ENCODE data around the gene ZNF474. TPM values are rescaled to one million over a fixed set of nuclear protein-coding genes. Genes with fewer than 3 reads are reported as not detected.
A peak's percentile ranks its signal among the peaks of the same experiment; 100 is the strongest.

Gene ZNF474
- total and polyA plus RNA-seq, 8 donors, result 0.53 to 4.0 (median 2.2) TPM; not detected in 1

DNA sequence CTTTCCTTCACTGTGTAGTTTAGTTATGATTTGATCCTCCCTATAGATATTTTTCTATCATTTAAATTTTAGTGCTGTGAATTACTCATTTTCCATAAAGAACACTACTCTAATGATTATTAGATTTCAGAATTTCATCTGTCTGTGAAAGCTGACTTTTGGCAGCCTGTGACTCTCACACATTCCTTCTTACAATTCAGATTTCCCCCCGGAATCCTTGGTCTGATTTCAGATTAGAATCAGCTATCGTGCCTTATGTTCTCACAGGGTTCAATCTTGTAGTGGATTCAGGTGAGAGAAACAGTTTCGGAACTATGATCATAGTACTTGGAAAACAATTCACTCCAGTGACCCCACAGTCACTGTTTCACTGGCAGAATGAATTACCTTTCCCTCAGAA, 26.2 kb downstream of the ZNF474 start:
- Histone ChIP-seq H3K27ac (peak overlapping the region in 1 of 2 donors; percentile 35), H3K4me1 (no peaks in the 10 kb centered on the region), H3K27me3 (no peaks in the 10 kb centered on the region), H3K4me3 (no peak overlapping the region), H3K9me3 (no peaks in the 10 kb centered on the region), H3K36me3 (no peaks in the 10 kb centered on the region)
- DNase-seq (no peak), ATAC-seq (no peak)
- TF ChIP-seq, protein P1, sequence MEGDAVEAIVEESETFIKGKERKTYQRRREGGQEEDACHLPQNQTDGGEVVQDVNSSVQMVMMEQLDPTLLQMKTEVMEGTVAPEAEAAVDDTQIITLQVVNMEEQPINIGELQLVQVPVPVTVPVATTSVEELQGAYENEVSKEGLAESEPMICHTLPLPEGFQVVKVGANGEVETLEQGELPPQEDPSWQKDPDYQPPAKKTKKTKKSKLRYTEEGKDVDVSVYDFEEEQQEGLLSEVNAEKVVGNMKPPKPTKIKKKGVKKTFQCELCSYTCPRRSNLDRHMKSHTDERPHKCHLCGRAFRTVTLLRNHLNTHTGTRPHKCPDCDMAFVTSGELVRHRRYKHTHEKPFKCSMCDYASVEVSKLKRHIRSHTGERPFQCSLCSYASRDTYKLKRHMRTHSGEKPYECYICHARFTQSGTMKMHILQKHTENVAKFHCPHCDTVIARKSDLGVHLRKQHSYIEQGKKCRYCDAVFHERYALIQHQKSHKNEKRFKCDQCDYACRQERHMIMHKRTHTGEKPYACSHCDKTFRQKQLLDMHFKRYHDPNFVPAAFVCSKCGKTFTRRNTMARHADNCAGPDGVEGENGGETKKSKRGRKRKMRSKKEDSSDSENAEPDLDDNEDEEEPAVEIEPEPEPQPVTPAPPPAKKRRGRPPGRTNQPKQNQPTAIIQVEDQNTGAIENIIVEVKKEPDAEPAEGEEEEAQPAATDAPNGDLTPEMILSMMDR (IDR thresholded peaks at IDR 0.05), result no peak
- intact Hi-C loops (cut with DNase I), result no loop called here

DNA sequence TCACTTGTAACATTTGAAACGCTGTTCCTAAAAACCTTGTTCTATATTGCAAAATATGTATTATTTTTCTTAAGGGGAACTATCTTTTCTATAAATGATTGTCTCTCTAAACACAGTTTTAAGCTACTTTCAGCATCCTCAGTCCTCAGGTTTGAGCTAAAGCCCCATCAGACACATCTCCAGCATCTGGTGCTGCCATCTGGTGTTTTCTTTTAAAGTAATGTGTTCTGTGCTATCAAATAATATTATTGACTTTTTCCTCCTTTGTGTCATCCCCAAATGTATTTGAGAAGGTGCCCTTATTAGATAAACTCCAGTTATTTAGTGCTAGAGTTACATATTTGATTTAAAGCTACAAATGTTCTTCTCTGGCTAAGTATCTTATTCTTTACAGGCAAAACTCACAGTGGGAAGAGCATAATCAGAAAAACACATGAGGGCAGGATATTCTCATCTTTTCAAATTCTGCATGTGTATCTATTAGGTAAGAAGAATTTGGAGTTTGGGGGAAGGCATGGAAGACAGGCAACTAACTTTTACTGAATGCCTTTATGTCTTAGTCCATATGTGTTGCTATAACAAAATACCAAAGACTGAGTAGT, 27.5 kb downstream of the ZNF474 start:
- H3K4me3 ChIP-seq, result no peak overlapping the region
- DNase-seq (peak in 1 of 4 donors; percentile 46), ATAC-seq (peak; percentile 35)

DNA sequence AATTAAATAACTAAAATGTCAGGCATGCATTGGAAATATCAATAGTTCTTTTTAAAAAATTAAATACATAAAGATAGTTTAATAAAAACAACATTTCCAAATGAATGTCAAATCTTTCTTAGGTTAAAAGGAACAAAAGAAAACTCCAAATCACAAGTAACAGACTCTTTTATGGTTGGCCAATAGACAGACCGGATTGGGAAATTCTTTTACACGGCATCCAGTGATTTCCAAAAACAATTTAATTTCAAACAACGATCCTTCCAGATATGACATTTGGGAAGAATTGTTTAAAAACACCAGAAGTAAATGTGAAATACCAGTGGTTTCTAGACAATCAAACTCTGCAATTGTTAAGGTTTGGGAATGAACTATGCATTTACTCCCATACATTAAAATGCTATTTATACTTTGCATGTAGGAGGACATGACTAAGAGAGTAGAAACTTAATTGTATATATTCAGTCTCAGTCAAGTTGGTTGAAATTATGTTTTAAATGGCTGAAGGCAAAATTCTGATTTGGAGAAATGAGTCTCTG, 32.8 kb downstream of the ZNF474 start:
- ATAC-seq (no peak), DNase-seq (no peak)
- Histone ChIP-seq H3K36me3 (no peaks in the 10 kb centered on the region), H3K4me1 (peaks cover 0 to 8% of the 10 kb centered on the region in 2 donors), H3K27me3 (no peaks in the 10 kb centered on the region), H3K4me3 (no peak overlapping the region), H3K9me3 (no peaks in the 10 kb centered on the region), H3K27ac (no peak overlapping the region)
- TF ChIP-seq, protein P1 (IDR thresholded peaks at IDR 0.05), result no peak
- intact Hi-C loops (cut with DNase I), result no loop called here

More for the DNA sequence above, 27.5 kb downstream of the ZNF474 start:
- TF ChIP-seq, protein P1 (IDR thresholded peaks at IDR 0.05), result peak in 1 of 2 donors; percentile 16
- Histone ChIP-seq H3K4me1 (no peaks in the 10 kb centered on the region), H3K9me3 (no peaks in the 10 kb centered on the region), H3K27ac (no peak overlapping the region), H3K36me3 (no peaks in the 10 kb centered on the region), H3K27me3 (no peaks in the 10 kb centered on the region)
- intact Hi-C loops (cut with DNase I), result no loop called here

DNA sequence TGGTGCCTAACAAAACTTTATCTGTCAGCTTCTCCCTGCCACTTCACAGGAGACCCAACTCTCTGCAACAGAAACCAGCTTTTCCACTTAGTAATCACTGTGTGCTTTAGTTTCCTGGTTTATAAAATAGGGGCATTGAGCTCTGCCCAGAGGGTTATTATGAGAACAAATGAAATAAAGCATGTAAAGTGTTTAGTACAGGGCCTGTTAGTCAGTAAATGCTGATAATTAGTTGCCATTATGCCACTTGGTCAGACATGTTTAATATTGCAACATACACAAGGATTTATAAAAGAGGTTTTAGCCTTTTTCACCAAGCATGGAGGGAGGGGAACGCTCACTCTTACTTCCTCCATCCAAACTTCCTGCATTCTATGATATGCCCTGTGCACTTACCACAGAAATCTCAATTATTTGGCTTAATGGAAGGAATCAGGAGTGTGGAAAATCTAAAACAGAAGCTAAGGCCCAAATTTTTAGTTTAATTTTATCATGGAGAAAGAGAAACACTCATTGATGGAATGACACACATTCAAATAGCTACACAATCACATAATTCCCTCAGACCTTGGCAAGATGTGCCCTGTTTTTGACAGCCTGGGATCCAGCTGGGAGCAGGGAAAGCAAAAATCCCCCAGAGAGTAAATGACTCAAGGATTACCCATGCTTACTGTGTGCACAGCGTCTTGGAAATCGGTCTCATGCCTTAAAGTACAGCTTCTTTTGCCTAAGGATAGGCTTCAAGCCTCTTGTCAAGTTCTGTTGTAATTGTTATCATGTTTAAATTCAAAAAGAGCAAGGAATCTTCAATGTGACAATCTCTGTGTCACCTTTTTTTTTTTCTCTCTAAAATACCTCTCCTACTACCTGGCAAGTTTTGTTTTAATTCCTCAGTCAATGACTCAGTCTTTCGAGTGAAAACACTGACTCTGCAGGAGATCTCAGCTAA, 34.0 kb downstream of the ZNF474 start:
- H3K27me3 ChIP-seq, result no peaks in the 10 kb centered on the region
- intact Hi-C loops (cut with DNase I), result no loop called here
- H3K4me3 ChIP-seq, result no peak overlapping the region
- TF ChIP-seq, protein P1 (IDR thresholded peaks at IDR 0.05), result no peak
- peaks cover 0 to 8% of the 10 kb centered on the region in 2 donors for H3K4me1 ChIP-seq
- ATAC-seq (peak; percentile 79), DNase-seq (no peak)
- H3K9me3 ChIP-seq, result no peaks in the 10 kb centered on the region
- no peaks in the 10 kb centered on the region for H3K36me3 ChIP-seq
- H3K27ac ChIP-seq, result peak overlapping the region; percentile 53 to 72

DNA sequence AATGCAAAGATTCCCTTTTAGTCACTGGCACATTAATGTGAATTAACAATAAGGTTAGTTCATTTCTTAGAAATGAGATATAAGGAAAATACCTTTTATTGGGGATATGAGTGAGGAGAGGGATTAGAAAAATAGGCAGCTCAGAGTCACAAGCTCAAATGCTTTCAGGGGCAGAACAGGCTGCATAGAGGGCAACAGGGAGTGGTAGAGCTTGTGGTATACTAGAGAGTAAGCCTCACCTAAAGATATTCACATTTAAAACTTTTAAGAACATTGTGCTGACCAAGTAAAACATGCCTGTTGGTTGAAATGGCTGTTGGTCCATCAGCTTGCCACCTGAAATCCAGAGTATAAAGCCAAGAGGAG, 34.7 kb downstream of the ZNF474 start:
- Histone ChIP-seq H3K36me3 (no peaks in the 10 kb centered on the region), H3K4me3 (no peak overlapping the region), H3K9me3 (no peaks in the 10 kb centered on the region), H3K4me1 (peaks cover 0 to 8% of the 10 kb centered on the region in 2 donors), H3K27me3 (no peaks in the 10 kb centered on the region), H3K27ac (peak overlapping the region in 1 of 2 donors; percentile 72)
- TF ChIP-seq, protein P1 (IDR thresholded peaks at IDR 0.05), result no peak
- ATAC-seq, result no peak
- DNase-seq, result no peak
- intact Hi-C loops (cut with DNase I), result no loop called here
